DMS 273 (cell line): ENCODE results near the gene LPCAT4.
"Not testable (repeated sequence)": the region's sequence is repeated elsewhere in the genome, so short reads cannot be mapped to it uniquely, and the experiment has no call there.

Source experiments
- DNase-seq: peaks from one replicate; lab custom pipeline; 2025; ENCODE audit not compliant: unreplicated experiment; lab: John Stamatoyannopoulos, UW

LPCAT4 gene

GRCh38 chr15:34367101-34368081 is at the start of gene LPCAT4:
TSS of gene LPCAT4 (minus strand) at chr15:34367196. CDS start at chr15:34367100, 96 bp downstream.
- peak; percentile 92 for DNase-seq

GRCh38 chr15:34409511-34409910 is 42.5 kb upstream of the LPCAT4 start:
- not testable (repeated sequence) for DNase-seq

GRCh38 chr15:34408973-34409372 is 42.0 kb upstream of the LPCAT4 start:
- DNase-seq: not testable (repeated sequence)

GRCh38 chr15:34403899-34404298 is 36.9 kb upstream of the LPCAT4 start:
- DNase-seq: not testable (repeated sequence)

- not testable (repeated sequence) for DNase-seq
Measured at GRCh38 chr15:34403160-34403598, 36.2 kb upstream of the LPCAT4 start.

- DNase-seq: not testable (repeated sequence)
Measured at GRCh38 chr15:34397637-34398259, 30.8 kb upstream of the LPCAT4 start.

- not testable (repeated sequence) for DNase-seq
Measured at GRCh38 chr15:34392981-34393380, 26.0 kb upstream of the LPCAT4 start.

GRCh38 chr15:34389594-34390086 is 22.6 kb upstream of the LPCAT4 start:
- not testable (repeated sequence) for DNase-seq

- not testable (repeated sequence) for DNase-seq
Measured at GRCh38 chr15:34381829-34382521, 15.0 kb upstream of the LPCAT4 start.

GRCh38 chr15:34380491-34380890 is 13.5 kb upstream of the LPCAT4 start:
- not testable (repeated sequence) for DNase-seq

- no peak for DNase-seq
Measured at GRCh38 chr15:34376856-34377255, 9.9 kb upstream of the LPCAT4 start.

GRCh38 chr15:34375541-34375940 is 8.5 kb upstream of the LPCAT4 start:
- DNase-seq: not testable (repeated sequence)

GRCh38 chr15:34374816-34375215 is 7.8 kb upstream of the LPCAT4 start:
- no peak for DNase-seq

GRCh38 chr15:34373951-34374350 is 7.0 kb upstream of the LPCAT4 start:
- DNase-seq: no peak

GRCh38 chr15:34370643-34371042 is 3.6 kb upstream of the LPCAT4 start:
- DNase-seq: no peak

- DNase-seq: no peak
Measured at GRCh38 chr15:34370129-34370528, 3.1 kb upstream of the LPCAT4 start.

- peak; percentile 59 for DNase-seq
Measured at GRCh38 chr15:34366271-34367065, 528 bp downstream of the LPCAT4 start.

GRCh38 chr15:34365836-34366235 is 1.2 kb downstream of the LPCAT4 start:
- no peak for DNase-seq

- DNase-seq: no peak
Measured at GRCh38 chr15:34365091-34365825, 1.7 kb downstream of the LPCAT4 start.

- DNase-seq: no peak
Measured at GRCh38 chr15:34364041-34364440, 3.0 kb downstream of the LPCAT4 start.
